B cell (primary cell): ENCODE results near the gene AKT1.

ENCODE experiments used
- CTCF ChIP-seq: fragments of 200-600 bp; IDR thresholded peaks from one replicate; pipeline ENCODE4 v1.8.0; 2022; ENCODE audit warnings: antibody characterized with exemption, mild to moderate bottlenecking
- EZH2 ChIP-seq: IDR thresholded peaks from 2 replicates; pipeline ENCODE4 v1.6.1; 2012; ENCODE audit warnings: borderline replicate concordance, low read depth, mild to moderate bottlenecking, moderate library complexity, low read length; ENCODE audit not compliant: insufficient read depth, poor library complexity, severe bottlenecking

GRCh38 chr14:104722938-104723650 lies 72.5 kb downstream of the AKT1 start:
- TF ChIP-seq EZH2 (no peak), CTCF (no peak)
